AG10803 (cell line): ENCODE data around the gene CCDC187.

Experiments used
- DNase-seq: peaks from one replicate; pipeline ENCODE4 v3.0.0; 2010; ENCODE audit warnings: low read depth
- H3K4me3 ChIP-seq: 2 replicates; pipeline ENCODE4 v1.5.1; 2011; ENCODE audit warnings: mild to moderate bottlenecking, low read length, control low read depth
- CTCF ChIP-seq: conservative IDR thresholded peaks from 2 replicates; pipeline ENCODE4 v1.5.1; 2011; ENCODE audit warnings: mild to moderate bottlenecking, low read length, control low read depth, inconsistent platforms

CCDC187 gene

GRCh38 chr9:136242918-136243525, 60.9 kb downstream of the CCDC187 start:
- no peak for DNase-seq
- no peak for TF ChIP-seq CTCF
- H3K4me3 ChIP-seq, result no peak overlapping the region

- no peak for TF ChIP-seq CTCF
- DNase-seq, result no peak
- H3K4me3 ChIP-seq, result no peak overlapping the region
Observed at GRCh38 chr9:136242248-136242647, 61.6 kb downstream of the CCDC187 start.

GRCh38 chr9:136241542-136241941, 62.4 kb downstream of the CCDC187 start:
- no peak for DNase-seq
- H3K4me3 ChIP-seq, result no peak overlapping the region
- TF ChIP-seq CTCF, result no peak

- TF ChIP-seq CTCF, result no peak
- H3K4me3 ChIP-seq, result no peak overlapping the region
- DNase-seq, result no peak
Observed at GRCh38 chr9:136240941-136241340, 63.0 kb downstream of the CCDC187 start.

- no peak for TF ChIP-seq CTCF
- H3K4me3 ChIP-seq, result no peak overlapping the region
- no peak for DNase-seq
Observed at GRCh38 chr9:136239983-136240330, 63.9 kb downstream of the CCDC187 start.

- TF ChIP-seq CTCF, result no peak
Observed at GRCh38 chr9:136239135-136239982, 64.5 kb downstream of the CCDC187 start.

GRCh38 chr9:136238342-136238732, 65.6 kb downstream of the CCDC187 start:
- DNase-seq, result no peak
- TF ChIP-seq CTCF, result no peak
- H3K4me3 ChIP-seq, result no peak overlapping the region

More at GRCh38 chr9:136239135-136239982, 64.5 kb downstream of the CCDC187 start:
- H3K4me3 ChIP-seq, result no peak overlapping the region
- no peak for DNase-seq
